NCI-H526 treated with DMSO at 0.1 percent for 48 hours (cell line): Measurements from ENCODE around the gene FGF22.
"Not testable (repeated sequence)": the region's sequence is repeated elsewhere in the genome, so short reads cannot be mapped to it uniquely, and the experiment has no call there.

Experiments used
- DNase-seq: peaks from one replicate; lab custom pipeline; 2025; lab: John Stamatoyannopoulos, UW

FGF22 gene

DNA sequence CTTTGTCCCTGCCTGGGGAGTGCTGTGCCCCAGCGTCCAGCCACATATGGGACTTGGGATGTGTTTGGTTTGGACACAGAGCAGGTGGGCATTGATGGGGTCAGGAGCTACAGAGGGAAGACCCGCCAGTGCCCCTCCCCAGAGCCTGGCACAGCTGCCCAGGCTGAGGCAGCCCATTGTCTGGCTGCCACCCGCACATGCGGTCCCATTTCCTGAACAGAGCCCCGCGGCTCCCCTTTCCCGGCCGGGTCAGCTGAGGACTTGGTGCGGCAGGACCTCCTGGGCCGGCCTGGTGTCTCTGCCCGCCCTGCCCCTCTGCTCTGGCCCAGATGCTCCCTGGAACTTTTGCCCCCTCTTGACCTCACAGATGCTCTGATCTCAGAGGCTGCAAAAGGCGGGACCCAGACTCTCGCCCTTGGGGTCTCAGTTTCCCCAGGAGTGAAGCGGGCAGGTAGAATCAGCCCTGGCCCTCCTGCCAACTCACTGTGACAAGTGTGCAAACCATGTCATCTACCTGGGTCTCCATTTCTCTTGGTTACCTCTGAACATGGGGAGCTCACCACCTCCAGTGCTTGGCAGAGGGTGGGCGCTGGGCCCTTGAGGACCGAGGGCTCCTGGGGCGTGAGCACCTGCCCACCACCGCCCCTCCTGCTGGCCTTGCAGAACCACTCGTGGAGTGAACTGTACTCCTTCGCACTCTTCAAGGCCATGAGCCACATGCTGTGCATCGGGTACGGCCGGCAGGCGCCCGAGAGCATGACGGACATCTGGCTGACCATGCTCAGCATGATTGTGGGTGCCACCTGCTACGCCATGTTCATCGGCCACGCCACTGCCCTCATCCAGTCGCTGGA is 32.2 kb upstream of the FGF22 start:
- no peak for DNase-seq

DNA sequence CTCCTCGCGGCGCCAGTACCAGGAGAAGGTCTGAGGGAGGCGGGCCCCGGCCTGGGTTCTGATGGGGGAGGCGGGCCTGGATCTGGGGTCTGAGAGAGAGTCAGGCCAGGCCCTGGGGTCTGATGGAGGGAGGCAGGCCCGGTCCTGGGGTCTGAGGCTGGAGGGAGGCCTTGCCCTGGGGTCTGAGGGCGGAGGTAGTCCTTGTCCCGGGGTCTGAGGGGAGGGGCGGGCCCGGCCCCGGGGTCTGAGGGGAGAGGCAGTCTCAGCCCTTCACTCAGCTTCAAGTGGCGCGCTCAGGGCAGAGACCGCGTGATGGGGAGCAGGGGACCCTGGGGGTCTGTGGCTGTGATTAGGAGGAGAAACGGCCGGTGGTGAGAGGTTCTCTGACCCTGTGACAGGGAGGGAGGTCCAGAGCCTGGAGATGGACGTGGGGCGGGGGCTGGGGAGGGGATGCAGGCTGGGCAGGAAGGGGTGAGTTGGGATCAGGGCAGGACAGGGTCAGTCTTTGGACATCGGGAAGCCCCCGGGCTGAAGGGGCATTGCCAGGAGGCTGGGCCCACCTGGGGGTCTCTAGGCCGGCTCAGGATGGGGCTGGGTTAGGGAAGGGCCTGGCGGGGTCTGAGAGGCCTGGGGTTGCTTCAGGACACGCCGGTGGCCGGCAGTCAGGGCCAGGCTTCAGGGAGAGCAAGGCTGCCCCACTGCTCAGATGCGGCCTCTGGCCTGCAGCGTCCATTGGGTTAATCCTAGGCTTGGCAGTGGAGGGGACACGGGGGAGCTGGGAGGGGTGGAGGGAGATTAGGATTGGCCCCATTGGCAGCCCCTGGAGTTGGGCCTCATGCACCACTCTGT is 31.3 kb upstream of the FGF22 start:
- no peak for DNase-seq

DNA sequence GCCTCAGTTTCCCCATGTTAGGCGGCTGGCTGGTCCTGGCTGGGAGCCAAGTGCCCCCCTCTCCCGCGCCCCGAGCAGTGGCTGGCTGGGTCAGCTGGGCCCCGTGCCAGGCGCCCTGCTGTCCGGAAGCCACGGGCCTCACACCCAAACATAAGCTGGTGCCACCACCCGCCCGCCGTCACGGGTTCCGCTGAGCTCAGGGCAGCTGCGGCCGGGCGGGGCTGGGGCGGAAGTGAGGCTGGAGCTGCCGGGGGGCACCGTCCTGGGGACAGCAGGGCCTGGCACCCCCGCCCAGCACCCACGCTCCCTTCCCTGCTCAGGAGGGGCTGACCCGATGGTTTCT is 30.7 kb upstream of the FGF22 start:
- no peak for DNase-seq

GRCh38 chr19:610071-610800 is 29.4 kb upstream of the FGF22 start:
- DNase-seq = no peak

- DNase-seq = no peak
These were observed 28.7 kb upstream of the FGF22 start for GRCh38 chr19:610801-611480.

DNA sequence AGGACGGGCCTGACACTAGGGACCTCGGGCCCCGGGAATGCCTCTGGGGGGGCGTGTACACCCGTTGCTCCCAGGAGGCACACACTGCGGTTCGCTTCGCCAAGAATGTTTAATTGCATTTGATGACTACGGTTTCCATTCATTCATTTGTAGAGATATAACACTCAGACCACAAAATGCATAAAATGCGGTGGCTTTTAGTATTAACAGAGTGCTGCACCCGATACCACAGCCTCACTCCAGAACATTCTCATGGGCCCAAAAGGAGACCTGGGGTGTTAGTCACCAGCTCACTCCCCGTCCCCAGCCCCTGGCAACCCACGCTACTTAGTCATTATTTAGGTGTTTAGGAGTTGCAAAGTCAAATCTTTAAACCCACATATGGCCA is 28.2 kb upstream of the FGF22 start:
- DNase-seq = no peak

GRCh38 chr19:612941-613340 is 26.7 kb upstream of the FGF22 start:
- DNase-seq = no peak

GRCh38 chr19:613732-614567 is 25.7 kb upstream of the FGF22 start:
- DNase-seq = no peak

DNA sequence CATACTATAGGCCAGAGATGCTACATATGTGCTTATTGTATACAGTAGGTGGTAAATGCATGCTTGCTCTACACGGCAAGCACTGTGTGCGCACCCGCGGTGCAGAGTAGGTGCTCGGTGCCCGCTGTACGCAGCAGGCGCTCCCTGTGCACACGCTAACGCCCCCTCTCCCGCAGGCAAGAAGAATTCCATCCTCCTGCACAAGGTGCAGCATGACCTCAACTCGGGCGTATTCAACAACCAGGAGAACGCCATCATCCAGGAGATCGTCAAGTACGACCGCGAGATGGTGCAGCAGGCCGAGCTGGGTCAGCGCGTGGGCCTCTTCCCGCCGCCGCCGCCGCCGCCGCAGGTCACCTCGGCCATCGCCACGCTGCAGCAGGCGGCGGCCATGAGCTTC is 24.1 kb upstream of the FGF22 start:
- no peak for DNase-seq

- DNase-seq = no peak
These were observed 23.5 kb upstream of the FGF22 start for GRCh38 chr19:616062-616700.

- no peak for DNase-seq
These were observed 22.7 kb upstream of the FGF22 start for GRCh38 chr19:616747-617526.

DNA sequence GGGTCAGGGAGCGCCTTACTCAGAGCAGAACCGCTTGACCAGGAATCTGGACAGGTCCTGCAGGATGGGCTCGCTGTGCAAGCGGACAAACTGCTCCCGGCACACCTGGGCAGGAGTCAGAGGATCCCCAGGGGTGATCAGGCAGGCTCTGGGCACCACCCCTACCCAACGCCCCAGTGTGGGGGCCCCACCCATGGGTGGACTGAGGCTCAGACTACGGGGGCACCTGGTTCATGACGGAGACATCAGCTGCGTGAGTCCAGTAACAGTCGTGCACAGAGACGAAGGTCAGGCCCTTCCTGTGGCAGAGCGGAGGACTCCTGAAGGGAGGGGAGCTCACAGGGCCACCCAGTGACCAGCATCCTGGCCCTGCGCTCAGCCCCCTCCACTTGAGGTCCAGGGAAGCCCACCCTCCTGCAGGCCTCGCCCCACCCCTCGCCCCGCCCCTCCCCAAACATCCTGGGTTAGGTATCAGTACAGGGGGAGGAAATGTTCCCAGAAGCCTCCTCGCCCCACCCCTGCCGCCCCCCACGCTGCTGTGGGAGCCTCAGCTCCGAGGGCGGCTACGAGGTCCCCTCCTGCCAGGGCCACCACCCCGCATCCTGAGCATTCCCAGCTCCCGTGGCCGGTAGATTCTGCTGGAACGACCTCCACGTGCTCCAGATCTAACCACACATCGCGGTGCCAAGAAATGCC is 22.0 kb upstream of the FGF22 start:
- DNase-seq = no peak

GRCh38 chr19:618247-618619 is 21.4 kb upstream of the FGF22 start:
- no peak for DNase-seq

GRCh38 chr19:618674-619285 is 20.9 kb upstream of the FGF22 start:
- DNase-seq = no peak

DNA sequence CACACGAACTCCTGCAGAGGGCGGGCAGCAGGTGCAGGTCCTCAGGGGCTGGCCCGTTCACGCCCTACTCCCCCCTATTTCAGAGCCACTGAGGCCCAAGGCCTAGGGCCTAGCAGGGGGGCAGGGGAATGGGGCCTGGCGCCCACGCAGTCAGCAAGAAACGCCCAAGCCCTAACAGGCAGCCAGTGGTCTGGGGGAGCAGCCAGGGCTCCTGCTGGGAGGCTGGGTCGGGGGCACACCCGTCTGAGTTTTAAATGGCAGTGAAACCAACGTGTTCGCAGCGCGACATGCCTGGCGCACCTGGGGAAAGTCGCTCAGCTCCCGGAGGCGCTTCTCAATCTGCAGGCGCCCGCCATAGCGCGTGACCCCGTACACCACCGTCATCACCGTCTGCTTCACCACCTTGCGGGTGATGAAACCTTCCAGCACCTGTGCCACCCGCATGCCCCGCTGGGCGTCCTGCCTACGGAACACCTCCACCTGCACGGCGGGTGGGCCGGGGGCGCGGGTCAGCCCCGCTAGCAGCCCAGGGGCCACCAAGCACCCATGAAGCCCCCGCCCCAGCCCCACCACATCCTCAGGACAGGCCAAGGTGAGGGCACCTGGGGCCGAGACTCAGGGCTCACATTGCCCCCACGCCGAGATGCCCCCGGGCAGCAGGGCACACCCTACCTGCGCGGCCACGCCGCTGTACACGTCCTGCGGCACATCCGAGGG is 20.2 kb upstream of the FGF22 start:
- DNase-seq = no peak

DNA sequence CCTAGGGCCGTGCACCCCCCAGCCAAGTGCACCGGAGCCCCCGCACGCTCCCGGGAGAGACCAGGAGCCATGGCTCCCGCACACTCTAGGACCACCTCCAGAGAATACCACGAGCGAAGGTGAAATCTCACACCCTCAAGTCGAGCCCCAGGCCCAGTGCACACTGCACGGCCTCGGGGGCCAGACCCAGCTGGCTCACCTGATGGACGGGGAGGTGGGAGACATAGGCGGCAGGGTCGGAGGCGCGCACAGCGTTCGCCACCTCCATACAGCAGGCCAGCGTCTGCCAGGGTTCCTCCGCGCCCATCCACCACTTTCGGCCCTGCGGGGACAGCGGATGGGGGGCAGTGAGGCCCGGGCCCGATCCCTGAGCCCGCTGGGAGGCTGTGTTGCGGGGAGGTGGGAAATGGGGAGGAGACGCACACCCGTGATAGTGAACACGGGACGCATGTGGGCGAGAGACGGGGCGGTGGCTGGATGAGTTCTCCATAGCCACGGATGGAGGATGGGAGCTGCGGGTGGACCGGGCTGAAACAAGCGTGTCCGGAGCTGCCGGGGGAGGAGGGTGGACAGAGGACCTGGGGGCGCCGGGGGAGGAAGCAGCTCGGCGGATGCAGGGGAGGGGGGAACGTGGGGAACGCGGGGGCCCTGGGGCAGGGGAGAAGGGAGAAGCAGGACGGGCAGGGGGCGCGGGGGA is 19.4 kb upstream of the FGF22 start:
- no peak for DNase-seq

GRCh38 chr19:621191-621590 is 18.5 kb upstream of the FGF22 start:
- not testable (repeated sequence) for DNase-seq

- no peak for DNase-seq
These were observed 17.9 kb upstream of the FGF22 start for GRCh38 chr19:621819-622218.
